Suprapubic skin (tissue), 4 donors: ENCODE measurements around the gene FBXO42. TPM values are rescaled to one million over a fixed set of nuclear protein-coding genes. Genes with fewer than 3 reads are reported as not detected.

Experiments used
- DNase-seq, 2 donors: peaks; one replicate each; pipeline ENCODE4 v3.0.0-alpha.2; 2019; ENCODE audit warnings: low spot score in 2 of 2
- H3K27ac ChIP-seq: fragments of 200-600 bp; sonication (generic); one replicate; pipeline ENCODE4 v1.5.1; 2019
- H3K27me3 ChIP-seq: fragments of 200-600 bp; sonication (generic); one replicate; pipeline ENCODE4 v1.5.1; 2019
- H3K36me3 ChIP-seq: fragments of 200-600 bp; sonication (generic); one replicate; pipeline ENCODE4 v1.5.1; 2019
- H3K4me1 ChIP-seq: fragments of 200-600 bp; sonication (generic); one replicate; pipeline ENCODE4 v1.5.1; 2019
- H3K4me3 ChIP-seq: fragments of 200-600 bp; sonication (generic); one replicate; pipeline ENCODE4 v1.5.1; 2019; ENCODE audit warnings: mild to moderate bottlenecking
- H3K9me3 ChIP-seq: fragments of 200-600 bp; sonication (generic); one replicate; pipeline ENCODE4 v1.5.1; 2019
- CTCF ChIP-seq, 2 donors: fragments of 200-600 bp in 1 of 2; fragments of 450-650 bp in 1 of 2; sonication (generic) in 1 of 2; IDR thresholded peaks; one replicate each; pipeline ENCODE4 v1.5.1; 2016 to 2019; ENCODE audit warnings: antibody characterized with exemption in 2 of 2, mild to moderate bottlenecking in 1 of 2, moderate library complexity in 1 of 2
- EP300 ChIP-seq: sonication (generic); formaldehyde crosslinking; IDR thresholded peaks from one replicate; pipeline ENCODE4 v1.6.1; 2017; ENCODE audit warnings: antibody characterized with exemption
- POLR2A ChIP-seq, 2 donors: fragments of 450-650 bp; IDR thresholded peaks; one replicate each; pipeline ENCODE4 v1.6.1; 2017; ENCODE audit warnings: antibody characterized with exemption in 2 of 2, mild to moderate bottlenecking in 2 of 2, moderate library complexity in 2 of 2
- POLR2AphosphoS5 ChIP-seq, 3 donors: sonication (generic); formaldehyde crosslinking; IDR thresholded peaks; one replicate each; pipeline ENCODE4 v1.6.1; 2017; ENCODE audit warnings: antibody characterized with exemption in 3 of 3
- WGBS: methylation state at CpG from one replicate; pipeline ENCODE4 v1.1.5; 2018; 5-methylcytosine and 5-hydroxymethylcytosine counted together
- total RNA-seq, 4 donors: library from RNA; depleted of rRNA; stranded (reverse); fragments of >200 nt; gene quantifications; one replicate each; pipeline ENCODE4 v1.1.0, GENCODE V29; 2016

Gene FBXO42
- total RNA-seq, 4 donors from 2014 or later, result 51.1 to 61.4 (median 55.5) TPM

DNA sequence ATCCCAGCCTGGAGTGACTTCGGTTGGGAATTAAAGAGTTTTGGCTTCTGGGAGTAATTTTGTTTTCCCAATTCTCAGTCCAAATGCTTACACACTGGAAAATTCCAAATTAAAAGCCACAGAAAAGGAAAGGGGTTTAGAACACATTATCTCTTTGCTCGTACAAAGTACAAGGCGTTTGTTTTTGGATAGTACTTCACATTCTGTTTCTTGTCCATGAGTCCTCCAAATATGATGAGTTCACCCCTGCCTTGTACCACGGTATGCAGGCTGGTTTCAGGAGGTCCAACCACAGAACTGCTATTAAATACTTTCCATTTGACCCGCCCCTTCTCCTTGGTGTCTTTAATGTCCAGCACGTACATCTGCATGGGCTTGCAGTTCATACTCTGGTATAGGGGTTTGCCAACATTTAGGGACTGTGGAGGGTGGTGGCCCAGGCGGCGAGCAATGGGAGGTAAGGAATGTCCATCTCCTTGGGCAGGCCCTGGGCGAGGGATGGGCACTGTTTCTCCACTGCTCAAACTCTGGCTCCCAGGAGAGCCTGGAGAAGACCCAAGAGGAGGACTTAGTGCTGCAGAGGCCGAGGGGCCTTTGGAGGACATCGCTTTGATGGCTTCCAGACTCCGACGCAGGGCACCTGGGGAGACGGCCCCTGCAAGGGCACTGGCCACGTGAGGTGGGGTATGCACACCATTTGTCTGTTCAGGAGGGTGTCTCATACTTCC lies 101.6 kb downstream of the FBXO42 start:
- WGBS, result 76% methylated on average over 15 of the region's 15 CpGs
- DNase-seq, result peak in 1 of 2 donors; percentile 66
- Histone ChIP-seq H3K27ac (peak overlapping the region; percentile 70), H3K36me3 (peaks cover 45% of the 10 kb centered on the region), H3K9me3 (no peaks in the 10 kb centered on the region), H3K27me3 (no peaks in the 10 kb centered on the region), H3K4me3 (no peak overlapping the region), H3K4me1 (peaks cover 55% of the 10 kb centered on the region)
- TF ChIP-seq POLR2A (IDR thresholded peaks at IDR 0.05) (no peak), POLR2AphosphoS5 (IDR thresholded peaks at IDR 0.05) (no peak), EP300 (no peak), CTCF (IDR thresholded peaks at IDR 0.05) (no peak)

- DNase-seq, result peak in 1 of 2 donors; percentile 82
- H3K4me1 ChIP-seq, result peaks cover 58% of the 10 kb centered on the region
Observed at GRCh38 chr1:16249596-16250241, 102.6 kb downstream of the FBXO42 start.

GRCh38 chr1:16248603-16249516 lies 103.4 kb downstream of the FBXO42 start:
- Histone ChIP-seq H3K9me3 (no peaks in the 10 kb centered on the region), H3K4me3 (no peak overlapping the region), H3K36me3 (peaks cover 28% of the 10 kb centered on the region), H3K4me1 (peaks cover 66% of the 10 kb centered on the region), H3K27me3 (no peaks in the 10 kb centered on the region), H3K27ac (peak overlapping the region; percentile 83)
- WGBS, result 19% methylated on average over 7 of the region's 7 CpGs
- TF ChIP-seq POLR2AphosphoS5 (IDR thresholded peaks at IDR 0.05) (peak in 2 of 3 donors; percentile 41 to 71), EP300 (no peak), CTCF (IDR thresholded peaks at IDR 0.05) (no peak), POLR2A (IDR thresholded peaks at IDR 0.05) (no peak)
- DNase-seq, result peak; percentile 86 to 88

More at GRCh38 chr1:16249596-16250241, 102.6 kb downstream of the FBXO42 start:
- Histone ChIP-seq H3K4me3 (no peak overlapping the region), H3K9me3 (no peaks in the 10 kb centered on the region), H3K36me3 (peaks cover 35% of the 10 kb centered on the region), H3K27ac (peak overlapping the region; percentile 83), H3K27me3 (no peaks in the 10 kb centered on the region)
- TF ChIP-seq POLR2A (IDR thresholded peaks at IDR 0.05), result no peak
- TF ChIP-seq POLR2AphosphoS5 (IDR thresholded peaks at IDR 0.05), result peak in 2 of 3 donors; percentile 69 to 84
- no peak for TF ChIP-seq EP300
- no peak for TF ChIP-seq CTCF (IDR thresholded peaks at IDR 0.05)
- 55% methylated on average over 3 of the region's 3 CpGs for WGBS

DNA sequence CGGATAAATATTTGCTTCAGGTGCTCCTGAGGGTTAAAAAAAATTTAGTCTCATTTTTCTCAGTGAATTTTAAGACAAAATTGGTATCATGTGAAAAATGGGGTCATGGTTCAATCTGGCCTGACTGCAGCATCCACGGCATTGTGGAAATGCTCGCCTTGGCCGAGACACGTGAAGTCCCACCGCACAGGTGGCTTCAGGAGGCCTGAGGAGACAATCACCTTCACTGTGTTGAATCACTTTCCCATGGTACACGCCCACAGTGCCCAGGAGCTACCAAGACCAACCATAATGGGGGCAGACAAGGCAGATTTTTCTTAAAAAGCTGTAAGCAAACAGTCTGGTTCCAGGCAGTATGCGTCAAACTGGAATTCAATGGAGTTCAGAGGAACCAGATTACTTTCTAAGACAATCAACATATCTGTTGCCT lies 104.3 kb downstream of the FBXO42 start:
- WGBS, result 73% methylated on average over 8 of the region's 8 CpGs
- H3K4me1 ChIP-seq, result peaks cover 63% of the 10 kb centered on the region
- no peak for DNase-seq

More for the DNA sequence above, 104.3 kb downstream of the FBXO42 start:
- no peaks in the 10 kb centered on the region for H3K9me3 ChIP-seq
- no peaks in the 10 kb centered on the region for H3K27me3 ChIP-seq
- TF ChIP-seq POLR2A (IDR thresholded peaks at IDR 0.05) (no peak), EP300 (no peak), CTCF (IDR thresholded peaks at IDR 0.05) (no peak), POLR2AphosphoS5 (IDR thresholded peaks at IDR 0.05) (no peak)
- H3K4me3 ChIP-seq, result no peak overlapping the region
- peaks cover 21% of the 10 kb centered on the region for H3K36me3 ChIP-seq
- peak overlapping the region; percentile 83 for H3K27ac ChIP-seq
